Kidney (tissue), 14 donors: ENCODE measurements around the gene FBXO34. TPM values are rescaled to one million over a fixed set of nuclear protein-coding genes. Genes with fewer than 3 reads are reported as not detected.

ENCODE experiments used
- DNase-seq, 5 donors: peaks; one replicate each; pipeline ENCODE4 v3.0.0-alpha.2; 2013 to 2020
- FAIRE-seq: peaks from 2 replicates; lab custom pipeline; 2012; peaks lifted over from hg19 to GRCh38; lab: Jason Lieb, UNC
- H3K27ac ChIP-seq, 2 donors: one replicate each; pipeline ENCODE4 v1.7.0; 2013; ENCODE audit warnings: low read depth in 2 of 2, low read length in 2 of 2, inconsistent platforms in 1 of 2
- H3K27me3 ChIP-seq: one replicate; pipeline ENCODE4 v1.7.1; 2013; ENCODE audit warnings: low read length, inconsistent platforms; ENCODE audit not compliant: control insufficient read depth, insufficient read depth
- H3K36me3 ChIP-seq, 3 donors: one replicate each; pipeline versions ENCODE4 v1.7.0 to v1.7.1; 2013; ENCODE audit warnings: low read length in 3 of 3, control low read depth in 1 of 3, inconsistent platforms in 1 of 3; ENCODE audit not compliant: insufficient read depth in 3 of 3, control insufficient read depth in 2 of 3
- H3K4me1 ChIP-seq, 3 donors: one replicate each; pipeline versions ENCODE4 v1.7.0 to v1.7.1; 2013; ENCODE audit warnings: low read length in 3 of 3, inconsistent platforms in 1 of 3, low read depth in 1 of 3; ENCODE audit not compliant: control insufficient read depth in 2 of 3, insufficient read depth in 2 of 3
- H3K4me3 ChIP-seq, 3 donors: one replicate each; pipeline versions ENCODE4 v1.7.0 to v1.8.1; 2013; ENCODE audit warnings: low read length in 3 of 3, control low read depth in 1 of 3, inconsistent platforms in 1 of 3
- H3K9ac ChIP-seq, 3 donors: one replicate each; pipeline versions ENCODE4 v1.7.0 to v1.7.1; 2013; ENCODE audit warnings: low read length in 3 of 3, control low read depth in 1 of 3, inconsistent platforms in 1 of 3
- H3K9me3 ChIP-seq, 3 donors: one replicate each; pipeline versions ENCODE4 v1.7.0 to v1.7.1; 2013; ENCODE audit warnings: low read length in 3 of 3, control low read depth in 1 of 3, inconsistent platforms in 1 of 3; ENCODE audit not compliant: control insufficient read depth in 2 of 3, insufficient read depth in 1 of 3
- CTCF ChIP-seq: IDR thresholded peaks from 3 replicates; pipeline ENCODE4 v1.5.1; 2012; ENCODE audit warnings: mild to moderate bottlenecking, moderate library complexity, borderline replicate concordance; ENCODE audit not compliant: insufficient read depth; ENCODE audit errors: extremely low read depth
- intact Hi-C: fragments of 100-400 bp; cut with DNase I; formaldehyde crosslinking; loops from one replicate; pipeline ENCODE4 v1.11.1; 2022
- polyA plus RNA-seq: library from polyadenylated mRNA; stranded (reverse); fragments of 350-450 nt; fragmentation: Illumina TruSeq; extraction: RNeasy Lipid Tissue Mini Kit (QIAGEN cat#74804); gene quantifications from one replicate; pipeline ENCODE4 v1.2.3, GENCODE V29; 2014; ENCODE audit warnings: low read depth, low replicate concordance; ENCODE audit not compliant: insufficient read depth
- total RNA-seq: library from RNA; stranded (reverse); fragmentation: NEBNext Ultra II Directional; extraction: Animal tissue kit (Norgen Biotek cat#: 25700); gene quantifications from one replicate; pipeline ENCODE4 v1.2.1, GENCODE V29; 2021
- donor health status: control.
- donor health status: control.
- donor health status: control.
- donor health status: control.
- donor health status: control.
- donor health status: DM: yes; HTN: yes; CAD: no.
- donor health status: Normal renal cell carcinoma (clear cell type).

The FBXO34 gene
- total and polyA plus RNA-seq, 2 donors from 2014 or later, result 12.8 to 38.5 TPM

- FAIRE-seq (no peak), DNase-seq (no peak)
- Histone ChIP-seq H3K9me3 (no peaks in the 10 kb centered on the region), H3K4me1 (no peaks in the 10 kb centered on the region), H3K27ac (no peak overlapping the region), H3K9ac (no peak overlapping the region), H3K27me3 (no peaks in the 10 kb centered on the region), H3K4me3 (no peak overlapping the region), H3K36me3 (peaks cover 4 to 29% (median 11%) of the 10 kb centered on the region in 3 donors)
- TF ChIP-seq CTCF, result no peak
- intact Hi-C loops, result no loop called here
Measured at GRCh38 chr14:55383541-55384140, 112.4 kb downstream of the FBXO34 start.

GRCh38 chr14:55384536-55384935 lies 113.3 kb downstream of the FBXO34 start:
- H3K9ac ChIP-seq, result no peak overlapping the region
- no peaks in the 10 kb centered on the region for H3K9me3 ChIP-seq
- TF ChIP-seq CTCF, result no peak
- no peak overlapping the region for H3K27ac ChIP-seq
- no peak overlapping the region for H3K4me3 ChIP-seq
- intact Hi-C loops, result no loop called here
- H3K27me3 ChIP-seq, result no peaks in the 10 kb centered on the region
- no peaks in the 10 kb centered on the region for H3K4me1 ChIP-seq
- H3K36me3 ChIP-seq, result peaks cover 4 to 37% (median 13%) of the 10 kb centered on the region in 3 donors
- FAIRE-seq (no peak), DNase-seq (no peak)

GRCh38 chr14:55386037-55386808 lies 115.0 kb downstream of the FBXO34 start:
- no peak overlapping the region for H3K4me3 ChIP-seq
- H3K4me1 ChIP-seq, result no peaks in the 10 kb centered on the region
- TF ChIP-seq CTCF, result no peak
- H3K9me3 ChIP-seq, result no peaks in the 10 kb centered on the region
- H3K27me3 ChIP-seq, result no peaks in the 10 kb centered on the region
- no peak for DNase-seq
- H3K36me3 ChIP-seq, result peaks cover 2 to 30% (median 5%) of the 10 kb centered on the region in 3 donors
- FAIRE-seq, result no peak
- H3K9ac ChIP-seq, result no peak overlapping the region
- intact Hi-C loops, result no loop called here
- H3K27ac ChIP-seq, result no peak overlapping the region
